HUES6 (cell line): ENCODE data around the gene SIMC1.
A peak's percentile ranks its signal among the peaks of the same experiment; 100 is the strongest.
"Not testable (repeated sequence)": the region's sequence is repeated elsewhere in the genome, so short reads cannot be mapped to it uniquely, and the experiment has no call there.

Experiments
- H3K27ac ChIP-seq: 2 replicates; pipeline ENCODE4 v1.7.0; 2013; ENCODE audit warnings: low read depth, mild to moderate bottlenecking, low read length, inconsistent platforms
- H3K27me3 ChIP-seq: 2 replicates; pipeline ENCODE4 v1.6.1; 2013; ENCODE audit warnings: low read length; ENCODE audit not compliant: control insufficient read depth, insufficient read depth
- H3K36me3 ChIP-seq: 2 replicates; pipeline ENCODE4 v1.6.1; 2013; ENCODE audit warnings: low read length; ENCODE audit not compliant: control insufficient read depth, insufficient read depth
- H3K4me1 ChIP-seq: 2 replicates; pipeline ENCODE4 v1.6.1; 2013; ENCODE audit warnings: low read length; ENCODE audit not compliant: control insufficient read depth, insufficient read depth
- H3K4me3 ChIP-seq: 2 replicates; pipeline ENCODE4 v1.5.1; 2013; ENCODE audit warnings: low read depth, low read length
- H3K9ac ChIP-seq: one replicate; pipeline ENCODE4 v1.6.1; 2013; ENCODE audit warnings: mild to moderate bottlenecking, low read length
- H3K9me3 ChIP-seq: 2 replicates; pipeline ENCODE4 v1.6.1; 2013; ENCODE audit warnings: low read depth, low read length; ENCODE audit not compliant: control insufficient read depth, insufficient read depth

Gene SIMC1

DNA sequence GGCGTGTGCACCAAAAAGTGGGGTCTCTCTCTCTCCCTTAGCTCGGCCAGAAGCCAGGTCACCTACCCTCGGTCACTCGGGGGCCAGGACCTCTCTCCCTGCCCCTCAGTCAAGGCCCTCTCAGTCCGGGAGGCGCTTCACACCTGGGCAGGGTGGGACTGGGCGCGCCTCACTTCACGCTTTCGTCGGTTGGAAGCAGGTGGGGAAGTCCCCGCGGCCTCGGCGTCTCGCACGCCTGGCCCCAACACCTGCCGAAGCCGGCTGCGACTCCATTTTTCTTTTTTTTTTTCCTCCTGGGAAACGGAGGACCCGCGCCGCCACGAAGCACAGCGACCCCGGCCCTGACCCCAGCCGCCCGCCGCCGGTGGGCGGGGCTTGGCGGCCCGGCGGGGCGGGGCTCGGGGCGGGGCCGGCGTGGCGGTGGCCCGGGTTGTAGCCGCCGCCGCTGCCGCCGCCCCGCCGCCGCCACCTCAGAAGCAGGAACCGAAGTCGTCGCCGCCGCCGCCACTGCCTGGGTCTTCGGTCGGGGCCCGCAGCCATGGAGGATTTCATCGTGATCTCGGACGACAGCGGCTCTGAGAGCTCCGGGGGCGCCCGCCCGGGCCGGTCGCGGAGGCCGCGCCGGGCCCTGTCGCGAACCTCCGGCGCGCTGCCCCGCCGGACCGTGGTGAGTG lies at the start of gene SIMC1:
TSS of gene SIMC1 (plus strand) at position 454 of the 674 bp plus-strand sequence. CDS start at position 539, 85 bp downstream.
- not testable (repeated sequence) for H3K9me3 ChIP-seq, H3K27ac ChIP-seq, H3K4me1 ChIP-seq, H3K36me3 ChIP-seq, H3K27me3 ChIP-seq, H3K9ac ChIP-seq
- peak within 1 kb of the TSS; percentile 36; the same call in 1 of the 2 replicates for H3K4me3 ChIP-seq

DNA sequence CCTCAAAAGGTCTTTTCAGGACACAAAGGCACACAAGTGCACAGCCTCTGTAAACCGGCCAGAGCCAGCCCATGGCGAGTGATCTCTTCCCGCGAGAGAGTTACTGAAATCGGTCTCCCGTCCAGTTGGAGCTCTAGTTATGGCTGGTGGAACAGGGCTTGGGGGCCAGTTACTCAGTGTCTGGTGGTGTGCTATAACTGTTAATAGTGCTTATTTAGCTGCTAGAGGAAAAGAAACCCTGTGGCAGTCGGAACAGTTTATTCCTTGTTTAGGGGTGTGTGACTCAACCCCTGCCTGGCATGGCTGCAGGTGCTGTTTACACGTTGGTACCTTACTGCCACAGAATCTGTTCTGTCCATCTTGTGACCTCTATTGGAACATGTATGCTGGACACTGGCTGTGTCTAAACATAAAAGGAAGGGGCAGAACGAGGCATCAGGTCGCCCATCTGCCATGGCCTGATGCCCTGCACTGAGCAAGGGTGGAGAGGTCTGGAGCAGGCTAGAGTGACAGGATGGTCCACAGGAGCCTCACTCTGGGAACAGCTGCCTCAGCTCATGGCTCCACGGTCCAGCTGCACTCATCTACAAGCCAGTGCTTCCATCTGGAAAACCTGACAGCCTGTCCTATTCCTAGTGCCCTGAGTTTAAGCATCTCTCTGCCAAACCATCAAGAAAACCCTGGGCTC lies 49.6 kb upstream of the SIMC1 start:
- Histone ChIP-seq H3K27me3 (peaks cover 21% of the 10 kb centered on the region), H3K9ac (no peak overlapping the region), H3K4me3 (no peak overlapping the region)

DNA sequence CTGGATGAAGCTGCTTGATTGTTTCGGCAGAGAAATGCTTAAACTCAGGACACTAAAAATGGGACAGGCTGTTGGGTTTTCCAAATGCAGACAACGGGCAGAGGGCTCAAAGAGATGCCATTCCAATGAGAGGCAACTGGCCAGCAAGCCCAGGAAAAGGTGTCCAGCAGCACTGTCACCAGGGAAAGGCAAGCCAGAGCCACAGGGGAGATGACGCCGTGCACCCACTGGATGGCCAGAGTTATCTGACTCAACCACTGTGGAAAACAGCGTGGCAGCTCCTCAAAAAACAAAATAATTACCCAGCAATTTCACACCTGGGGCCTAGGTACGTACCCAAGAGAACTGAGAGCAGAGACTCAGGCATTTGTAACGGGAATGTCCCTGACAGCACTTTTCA lies 48.4 kb upstream of the SIMC1 start:
- Histone ChIP-seq H3K4me1 (peaks cover 3% of the 10 kb centered on the region; the same call in 1 of the 2 replicates), H3K27me3 (peaks cover 31% of the 10 kb centered on the region), H3K36me3 (no peaks in the 10 kb centered on the region), H3K9me3 (no peaks in the 10 kb centered on the region), H3K4me3 (no peak overlapping the region), H3K9ac (no peak overlapping the region), H3K27ac (no peak overlapping the region)

More for the DNA sequence above, 49.6 kb upstream of the SIMC1 start:
- Histone ChIP-seq H3K9me3 (no peaks in the 10 kb centered on the region), H3K27ac (no peak overlapping the region), H3K36me3 (no peaks in the 10 kb centered on the region), H3K4me1 (peaks cover 4% of the 10 kb centered on the region; the same call in 1 of the 2 replicates)

DNA sequence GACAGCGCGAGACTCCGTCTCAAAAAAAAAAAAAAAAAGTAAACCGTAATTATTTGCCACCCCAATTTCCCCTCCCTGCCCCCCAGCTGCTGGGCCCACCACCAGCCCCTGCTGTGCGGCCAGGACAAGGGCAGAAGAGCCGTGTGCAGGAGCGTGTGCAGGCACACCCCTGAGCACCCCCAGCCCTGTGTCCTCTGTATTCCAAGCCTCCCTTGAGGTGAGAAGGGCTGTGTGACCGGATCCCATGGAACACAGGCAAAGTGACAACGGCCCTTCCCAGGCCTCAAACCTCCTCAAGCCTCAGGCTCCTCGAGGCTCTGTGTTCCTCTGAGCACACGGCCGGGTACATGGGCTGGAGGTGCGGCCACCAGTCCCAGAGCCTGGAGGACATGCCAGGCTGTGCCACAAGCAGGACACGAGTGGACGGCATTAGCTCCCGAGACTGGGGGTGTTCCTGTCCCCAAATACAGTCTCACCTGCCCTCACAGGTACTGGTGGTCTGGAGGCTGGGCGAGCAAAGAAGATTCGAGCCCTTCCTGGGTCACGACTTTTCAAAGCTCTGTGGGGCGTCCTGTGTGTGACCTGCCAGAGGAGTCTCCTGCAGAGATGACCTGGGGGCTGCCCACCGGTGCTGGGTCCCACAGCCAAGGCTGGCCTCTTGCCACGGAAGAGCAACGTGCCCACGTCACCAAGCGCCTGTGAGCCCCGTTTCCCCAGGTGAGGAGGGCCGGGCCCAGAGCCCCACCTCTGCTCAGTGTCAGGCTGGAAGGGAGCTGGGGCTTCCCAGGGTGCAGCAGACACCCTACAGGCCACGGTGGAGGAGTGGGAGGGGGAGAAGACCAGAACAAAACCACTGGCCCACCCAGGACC lies 47.1 kb upstream of the SIMC1 start:
- H3K4me3 ChIP-seq: no peak overlapping the region
- no peaks in the 10 kb centered on the region for H3K9me3 ChIP-seq
- H3K27me3 ChIP-seq: peaks cover 39% of the 10 kb centered on the region
- H3K9ac ChIP-seq: no peak overlapping the region
- H3K4me1 ChIP-seq: no peaks in the 10 kb centered on the region
- H3K36me3 ChIP-seq: no peaks in the 10 kb centered on the region
- H3K27ac ChIP-seq: no peak overlapping the region

DNA sequence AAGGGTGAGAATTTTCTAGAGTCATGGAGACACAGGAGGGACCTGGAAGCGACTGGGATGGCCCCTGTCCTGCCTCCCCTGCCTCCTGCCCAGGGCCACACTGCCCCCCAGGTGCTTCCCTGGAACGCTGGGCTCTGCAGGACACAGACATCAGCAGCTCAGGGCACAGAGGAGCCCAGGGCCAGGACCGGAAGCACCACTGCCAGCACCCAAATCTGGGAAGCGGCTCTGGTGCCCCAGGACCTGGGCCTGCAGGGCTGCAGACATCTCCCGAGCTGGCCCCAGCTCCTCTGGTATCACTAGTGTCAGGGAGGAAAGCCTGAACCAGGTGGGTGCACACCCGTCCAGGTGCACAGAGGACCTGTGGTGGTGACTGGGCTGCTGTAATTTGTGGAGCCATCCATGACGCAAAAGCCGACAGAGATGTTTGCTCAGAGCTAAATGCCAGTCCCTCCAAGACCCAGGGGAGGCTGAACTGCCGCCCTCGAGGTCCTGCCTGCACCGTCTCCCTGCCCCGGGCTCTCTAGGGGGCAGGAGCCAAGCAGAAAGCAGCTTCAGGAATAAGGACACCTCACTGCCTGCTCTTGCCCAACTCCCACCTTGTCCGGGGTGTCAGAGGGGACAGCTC lies 46.0 kb upstream of the SIMC1 start:
- H3K36me3 ChIP-seq: no peaks in the 10 kb centered on the region
- no peak overlapping the region for H3K4me3 ChIP-seq
- peaks cover 40% of the 10 kb centered on the region for H3K27me3 ChIP-seq
- no peak overlapping the region for H3K27ac ChIP-seq
- H3K9me3 ChIP-seq: no peaks in the 10 kb centered on the region
- H3K4me1 ChIP-seq: no peaks in the 10 kb centered on the region
- H3K9ac ChIP-seq: no peak overlapping the region

DNA sequence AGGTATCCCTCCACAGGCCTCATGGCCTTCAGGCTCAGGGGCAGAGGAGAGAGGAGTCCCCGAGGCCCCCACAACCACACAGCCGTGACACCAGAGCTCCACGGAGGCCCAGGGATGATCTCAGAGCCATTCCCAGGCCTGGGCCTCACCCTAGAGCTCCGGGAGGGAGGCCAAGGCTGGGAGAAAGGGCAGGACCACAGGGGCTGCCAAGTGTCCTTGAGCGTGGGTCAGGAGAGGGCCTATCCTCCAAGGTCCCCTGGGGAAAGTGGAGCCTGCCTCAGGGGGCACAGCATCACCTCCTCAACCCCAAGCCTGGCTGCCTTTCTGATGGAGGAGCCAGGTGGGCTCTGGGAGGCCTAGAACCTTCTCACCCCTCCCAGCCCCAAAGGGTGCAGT lies 45.5 kb upstream of the SIMC1 start:
- H3K9me3 ChIP-seq, H3K9ac ChIP-seq, H3K4me3 ChIP-seq, H3K36me3 ChIP-seq, H3K27ac ChIP-seq, H3K4me1 ChIP-seq: not testable (repeated sequence)
- H3K27me3 ChIP-seq: peaks cover 46% of the 10 kb centered on the region

DNA sequence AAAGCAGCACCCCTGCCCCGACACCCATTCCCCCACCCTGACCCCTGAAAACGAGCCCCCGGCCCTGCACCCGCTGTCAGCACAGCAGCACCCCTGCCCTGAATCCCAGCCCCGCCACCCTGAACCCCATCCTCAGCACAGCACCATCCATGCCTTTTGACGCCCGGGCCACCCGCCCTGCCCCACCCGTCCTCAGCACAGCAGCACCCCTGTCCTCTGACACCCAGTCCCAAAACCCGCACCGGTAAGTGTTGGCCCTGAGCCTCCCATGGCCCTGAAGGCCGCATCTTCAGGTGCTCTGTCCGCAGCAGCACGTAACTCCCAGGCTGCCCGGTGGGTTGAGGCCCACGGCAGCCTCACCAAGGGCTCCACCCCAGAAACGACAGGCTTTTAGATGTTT lies 44.6 kb upstream of the SIMC1 start:
- H3K4me3 ChIP-seq, H3K9ac ChIP-seq, H3K9me3 ChIP-seq, H3K36me3 ChIP-seq, H3K27ac ChIP-seq, H3K4me1 ChIP-seq: not testable (repeated sequence)
- H3K27me3 ChIP-seq: peaks cover 50% of the 10 kb centered on the region

DNA sequence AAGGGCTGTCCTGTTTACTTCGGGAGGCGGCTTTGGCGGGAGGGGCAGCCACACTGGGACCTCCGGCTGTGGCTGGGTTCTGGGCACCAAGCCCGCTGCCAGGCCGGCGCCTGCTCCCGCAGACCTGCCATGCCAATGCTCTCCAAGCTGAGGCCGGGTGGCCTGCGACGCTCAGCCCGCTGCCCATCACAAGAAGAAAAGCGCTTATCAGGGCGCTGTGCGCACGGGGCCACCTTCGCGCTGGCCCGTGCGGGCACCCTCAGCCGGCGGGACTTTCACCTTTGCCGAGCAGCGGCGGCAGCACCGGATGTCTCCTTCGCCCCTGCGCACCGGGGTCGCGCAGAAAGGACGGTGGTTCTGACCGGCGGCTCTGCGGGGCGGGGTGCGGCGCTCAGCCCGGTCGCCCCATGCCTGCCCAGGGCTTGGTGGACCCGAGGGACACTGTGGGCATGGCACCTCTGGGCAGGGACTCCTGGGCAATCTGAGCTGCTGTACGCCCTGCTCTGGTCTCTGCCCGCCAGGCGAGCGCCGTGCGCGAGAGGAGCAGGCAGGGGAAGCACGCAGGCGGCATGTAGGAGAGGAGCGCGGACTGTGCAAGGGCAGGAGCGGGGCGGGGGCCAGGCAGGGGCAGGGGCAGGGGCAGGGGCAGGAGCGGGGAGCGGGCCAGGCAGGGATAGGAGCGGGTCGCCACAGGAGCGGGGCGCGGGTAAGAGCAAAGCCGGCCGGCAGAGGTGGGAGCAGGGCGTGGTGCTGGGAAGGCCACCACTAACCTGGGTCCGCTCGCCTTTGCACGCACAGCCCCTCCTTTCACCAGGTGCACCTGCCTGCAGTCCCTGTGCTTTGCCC lies 43.8 kb upstream of the SIMC1 start:
- not testable (repeated sequence) for H3K27ac ChIP-seq, H3K9ac ChIP-seq, H3K36me3 ChIP-seq, H3K4me1 ChIP-seq, H3K9me3 ChIP-seq
- H3K4me3 ChIP-seq: peak overlapping the region; percentile 59
- peaks cover 54% of the 10 kb centered on the region for H3K27me3 ChIP-seq

DNA sequence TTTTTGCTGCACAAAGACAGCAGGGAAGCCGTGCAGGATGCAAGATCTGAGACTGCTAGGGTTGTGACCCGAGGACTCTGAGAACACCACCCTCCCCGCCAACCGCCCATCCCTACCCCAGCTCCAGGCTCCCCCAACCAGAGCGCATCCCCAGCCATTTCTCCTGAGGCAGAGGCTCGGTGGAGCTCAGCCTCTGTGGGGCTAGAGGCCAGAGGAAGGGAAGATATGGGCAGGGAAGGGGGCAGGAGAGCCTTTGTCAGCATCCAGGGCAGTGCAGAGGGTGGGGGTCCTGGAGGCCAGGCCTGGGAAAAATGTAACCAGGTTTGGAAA lies 43.2 kb upstream of the SIMC1 start:
- not testable (repeated sequence) for H3K4me3 ChIP-seq, H3K4me1 ChIP-seq, H3K9ac ChIP-seq, H3K27ac ChIP-seq, H3K9me3 ChIP-seq, H3K36me3 ChIP-seq
- peaks cover 60% of the 10 kb centered on the region for H3K27me3 ChIP-seq

DNA sequence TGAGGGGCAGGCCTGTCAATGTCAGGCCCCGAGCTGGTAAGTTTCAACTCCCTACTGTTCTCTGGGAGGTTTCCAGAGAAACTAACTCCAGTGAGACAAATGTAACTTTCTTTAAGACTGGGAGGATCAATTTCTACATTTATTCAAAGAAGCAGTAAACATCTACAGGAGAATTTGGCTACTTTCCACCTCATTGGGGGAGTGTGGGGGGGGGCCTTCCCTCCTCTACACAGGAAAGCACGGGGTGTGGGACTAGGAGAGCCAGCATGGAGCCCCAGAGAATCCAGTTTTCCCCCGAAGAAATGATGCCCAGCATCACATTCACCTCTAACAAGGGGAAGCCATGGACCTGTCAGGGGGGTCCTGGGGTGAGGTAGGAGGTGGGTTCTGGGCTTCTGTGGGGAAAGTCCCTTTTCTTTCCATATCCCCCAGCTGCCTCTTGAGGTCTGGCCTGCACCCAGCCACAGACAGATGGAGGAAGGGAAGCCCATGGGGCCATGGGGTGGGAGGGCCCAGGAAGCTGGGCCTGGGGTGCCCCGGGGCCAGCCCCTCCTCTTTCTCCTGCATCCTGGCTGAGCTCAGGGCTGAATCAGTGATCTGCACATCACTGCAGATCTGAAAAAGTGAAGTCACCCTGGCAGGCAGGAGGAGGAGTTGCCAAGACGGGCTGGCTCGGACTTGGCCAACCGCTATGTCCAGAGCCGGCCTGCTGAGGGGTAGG lies 42.6 kb upstream of the SIMC1 start:
- H3K9me3 ChIP-seq, H3K9ac ChIP-seq, H3K27ac ChIP-seq, H3K36me3 ChIP-seq, H3K4me3 ChIP-seq, H3K4me1 ChIP-seq: not testable (repeated sequence)
- H3K27me3 ChIP-seq: peaks cover 66% of the 10 kb centered on the region
